ENCODE results near the gene MRPL46.

The MRPL46 gene

DNA sequence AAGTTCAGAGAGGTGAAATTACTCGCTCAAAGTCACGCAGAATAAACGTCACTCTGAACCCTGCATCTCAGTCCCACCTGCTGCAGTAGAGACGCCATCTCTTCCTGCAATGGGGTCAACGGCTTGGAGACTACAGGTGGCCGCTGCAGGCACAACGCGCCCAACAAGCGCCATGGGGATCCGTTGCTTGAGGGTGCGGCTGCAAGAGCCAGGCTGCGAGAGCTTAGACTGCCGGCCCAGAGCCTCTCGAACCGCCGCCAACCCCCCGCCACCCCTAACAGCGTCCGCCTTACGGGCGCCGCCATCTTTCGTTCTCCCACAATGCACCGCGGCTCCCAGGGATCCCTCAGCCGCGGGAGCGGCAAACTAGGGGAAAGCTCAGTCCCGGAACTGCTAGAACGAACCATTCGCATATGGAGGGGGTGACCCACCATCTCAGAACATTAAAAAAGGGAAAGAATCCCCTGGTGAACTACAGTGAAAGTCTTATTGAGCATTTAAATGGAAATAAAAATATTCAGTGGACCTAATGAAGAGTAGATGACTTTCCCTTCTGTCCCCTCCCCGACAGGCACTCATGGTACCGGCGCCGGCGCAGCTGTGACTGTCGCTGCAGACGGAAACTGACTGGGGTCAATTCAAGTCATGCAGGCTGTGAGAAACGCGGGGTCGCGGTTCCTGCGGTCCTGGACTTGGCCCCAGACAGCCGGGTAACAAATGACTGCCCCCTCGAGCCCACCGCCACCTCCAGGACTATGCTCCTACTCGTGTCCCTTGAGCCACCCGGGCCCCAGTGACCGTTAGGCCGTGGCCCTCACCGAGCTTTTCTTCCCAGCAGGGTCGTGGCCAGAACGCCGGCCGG lies at the start of gene MRPL46, which contains the start of gene MRPS11:
Gene MRPL46, minus strand, starts transcription at position 316 of the 862 bp plus-strand sequence. Its CDS starts 11 bp downstream, at position 305.
Gene MRPS11, plus strand, starts transcription at position 636 of the 862 bp plus-strand sequence. Its CDS starts 10 bp downstream, at position 646.
- Histone ChIP-seq H3K36me3 (replicated peaks; ENCODE audit: low read depth, low read length) (peaks cover 49% of the 10 kb centered on the region), H3K9me3 (ENCODE audit: insufficient read depth, low read length) (no peaks in the 10 kb centered on the region), H3K4me3 (ENCODE audit: low read length) (peak within 1 kb of the TSS; percentile 87), H3K4me1 (ENCODE audit: low read length) (peaks cover 50% of the 10 kb centered on the region), H2AFZ (ENCODE audit: low read depth, low read length) (peak within 1 kb of the TSS; percentile 61), H3K27ac (ENCODE audit: low read length) (peak within 1 kb of the TSS; percentile 73), H4K20me1 (ENCODE audit: insufficient read depth, low read length) (peaks cover 8% of the 10 kb centered on the region; the same call in 1 of the 2 replicates), H3K9ac (ENCODE audit: low read length) (peak within 1 kb of the TSS; percentile 95), H3K27me3 (ENCODE audit: low read depth, low read length) (no peaks in the 10 kb centered on the region), H3K79me2 (ENCODE audit: low read length) (peaks cover 67% of the 10 kb centered on the region), H3K4me2 (ENCODE audit: low read length) (peak within 1 kb of the TSS; percentile 91)
- TF ChIP-seq, protein P1, sequence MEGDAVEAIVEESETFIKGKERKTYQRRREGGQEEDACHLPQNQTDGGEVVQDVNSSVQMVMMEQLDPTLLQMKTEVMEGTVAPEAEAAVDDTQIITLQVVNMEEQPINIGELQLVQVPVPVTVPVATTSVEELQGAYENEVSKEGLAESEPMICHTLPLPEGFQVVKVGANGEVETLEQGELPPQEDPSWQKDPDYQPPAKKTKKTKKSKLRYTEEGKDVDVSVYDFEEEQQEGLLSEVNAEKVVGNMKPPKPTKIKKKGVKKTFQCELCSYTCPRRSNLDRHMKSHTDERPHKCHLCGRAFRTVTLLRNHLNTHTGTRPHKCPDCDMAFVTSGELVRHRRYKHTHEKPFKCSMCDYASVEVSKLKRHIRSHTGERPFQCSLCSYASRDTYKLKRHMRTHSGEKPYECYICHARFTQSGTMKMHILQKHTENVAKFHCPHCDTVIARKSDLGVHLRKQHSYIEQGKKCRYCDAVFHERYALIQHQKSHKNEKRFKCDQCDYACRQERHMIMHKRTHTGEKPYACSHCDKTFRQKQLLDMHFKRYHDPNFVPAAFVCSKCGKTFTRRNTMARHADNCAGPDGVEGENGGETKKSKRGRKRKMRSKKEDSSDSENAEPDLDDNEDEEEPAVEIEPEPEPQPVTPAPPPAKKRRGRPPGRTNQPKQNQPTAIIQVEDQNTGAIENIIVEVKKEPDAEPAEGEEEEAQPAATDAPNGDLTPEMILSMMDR (IDR thresholded peaks at IDR 0.05; ENCODE audit: low read depth, low read length) = no peak
- TF ChIP-seq EZH2phosphoT487 (IDR thresholded peaks at IDR 0.05; ENCODE audit: low read depth) = no peak

DNA sequence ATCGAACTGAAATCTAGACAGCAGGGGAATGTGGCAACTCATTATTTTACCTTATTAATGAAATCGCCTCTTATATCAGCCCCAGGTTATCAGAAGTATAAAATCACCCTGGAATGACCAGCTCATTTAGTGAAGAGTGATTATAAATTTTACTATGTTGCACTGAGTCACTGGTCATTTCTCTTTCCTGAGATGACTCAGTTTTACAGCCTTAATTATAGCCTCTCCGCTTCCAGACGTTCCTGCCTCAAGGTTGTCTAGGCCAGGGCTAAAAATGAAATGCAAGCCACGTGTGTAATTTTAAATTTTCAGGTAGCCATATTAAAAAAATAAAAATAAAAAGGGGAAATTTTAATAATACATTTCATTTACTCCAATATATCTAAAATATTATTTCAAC lies 46.0 kb upstream of the MRPL46 start:
- H3K9ac ChIP-seq (ENCODE audit: low read length) = no peak overlapping the region
- no peaks in the 10 kb centered on the region for H3K9me3 ChIP-seq (ENCODE audit: insufficient read depth, low read length)
- no peak overlapping the region for H3K4me2 ChIP-seq (ENCODE audit: low read length)
- no peaks in the 10 kb centered on the region for H3K79me2 ChIP-seq (ENCODE audit: low read length)
- no peak overlapping the region for H2AFZ ChIP-seq (ENCODE audit: low read depth, low read length)
- H4K20me1 ChIP-seq (ENCODE audit: insufficient read depth, low read length) = no peaks in the 10 kb centered on the region
- TF ChIP-seq, protein P1 (IDR thresholded peaks at IDR 0.05; ENCODE audit: low read depth, low read length) = no peak
- no peak for TF ChIP-seq EZH2phosphoT487 (IDR thresholded peaks at IDR 0.05; ENCODE audit: low read depth)
- no peak overlapping the region for H3K4me3 ChIP-seq (ENCODE audit: low read length)
- no peaks in the 10 kb centered on the region for H3K27me3 ChIP-seq (ENCODE audit: low read depth, low read length)
- H3K36me3 ChIP-seq (replicated peaks; ENCODE audit: low read depth, low read length) = peaks cover 2% of the 10 kb centered on the region
- no peak overlapping the region for H3K27ac ChIP-seq (ENCODE audit: low read length)
- peaks cover 15% of the 10 kb centered on the region for H3K4me1 ChIP-seq (ENCODE audit: low read length)

DNA sequence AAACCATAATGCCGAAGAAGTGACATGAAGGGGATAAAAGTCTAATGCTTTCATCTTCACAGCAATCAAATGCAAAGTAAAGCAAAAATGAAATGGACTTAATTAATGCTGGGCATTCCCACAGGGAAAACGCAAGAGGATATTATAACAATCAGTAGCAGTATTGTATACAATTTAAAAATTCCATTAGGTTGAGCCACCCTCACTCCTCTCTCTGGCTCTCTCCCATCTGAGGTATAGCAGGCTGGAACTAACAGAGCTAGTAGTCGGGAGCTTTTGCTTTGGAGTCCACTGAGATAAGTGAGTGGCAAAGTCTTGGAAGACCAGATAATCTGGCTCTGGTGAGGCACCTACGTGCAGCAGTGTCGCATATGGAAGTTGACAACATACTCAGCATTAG lies 45.4 kb upstream of the MRPL46 start:
- Histone ChIP-seq H3K36me3 (replicated peaks; ENCODE audit: low read depth, low read length) (peaks cover 2% of the 10 kb centered on the region), H3K27ac (ENCODE audit: low read length) (no peak overlapping the region), H4K20me1 (ENCODE audit: insufficient read depth, low read length) (no peaks in the 10 kb centered on the region), H3K4me2 (ENCODE audit: low read length) (no peak overlapping the region), H3K9me3 (ENCODE audit: insufficient read depth, low read length) (no peaks in the 10 kb centered on the region), H2AFZ (ENCODE audit: low read depth, low read length) (no peak overlapping the region), H3K4me1 (ENCODE audit: low read length) (peaks cover 16% of the 10 kb centered on the region), H3K79me2 (ENCODE audit: low read length) (no peaks in the 10 kb centered on the region), H3K9ac (ENCODE audit: low read length) (no peak overlapping the region), H3K4me3 (ENCODE audit: low read length) (no peak overlapping the region), H3K27me3 (ENCODE audit: low read depth, low read length) (no peaks in the 10 kb centered on the region)
- TF ChIP-seq, protein P1 (IDR thresholded peaks at IDR 0.05; ENCODE audit: low read depth, low read length) = no peak
- TF ChIP-seq EZH2phosphoT487 (IDR thresholded peaks at IDR 0.05; ENCODE audit: low read depth) = no peak

DNA sequence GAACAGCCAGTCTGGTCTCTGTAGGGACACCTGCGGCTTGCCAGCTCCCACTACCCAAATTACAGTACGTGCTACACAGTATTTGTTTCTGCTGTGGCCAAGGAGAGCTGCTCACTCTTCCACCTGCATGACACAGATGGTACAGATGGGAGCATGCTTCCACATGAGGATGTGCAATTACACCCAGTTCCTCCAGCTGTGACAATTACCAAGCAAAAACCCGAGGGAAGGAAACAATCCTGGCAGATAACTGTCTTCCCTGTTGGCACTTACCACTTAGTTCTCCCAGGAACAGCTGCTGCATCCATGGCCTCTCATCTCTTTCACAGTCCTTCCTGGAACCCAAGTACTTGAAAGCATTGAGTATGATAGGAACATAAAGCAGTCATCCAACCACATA lies 44.9 kb upstream of the MRPL46 start:
- Histone ChIP-seq H3K4me3 (ENCODE audit: low read length) (no peak overlapping the region), H3K27ac (ENCODE audit: low read length) (no peak overlapping the region), H3K79me2 (ENCODE audit: low read length) (no peaks in the 10 kb centered on the region), H4K20me1 (ENCODE audit: insufficient read depth, low read length) (no peaks in the 10 kb centered on the region), H3K9ac (ENCODE audit: low read length) (no peak overlapping the region), H3K4me2 (ENCODE audit: low read length) (no peak overlapping the region), H2AFZ (ENCODE audit: low read depth, low read length) (no peak overlapping the region), H3K9me3 (ENCODE audit: insufficient read depth, low read length) (no peaks in the 10 kb centered on the region), H3K27me3 (ENCODE audit: low read depth, low read length) (no peaks in the 10 kb centered on the region), H3K36me3 (replicated peaks; ENCODE audit: low read depth, low read length) (peaks cover 2% of the 10 kb centered on the region), H3K4me1 (ENCODE audit: low read length) (peaks cover 16% of the 10 kb centered on the region)
- no peak for TF ChIP-seq EZH2phosphoT487 (IDR thresholded peaks at IDR 0.05; ENCODE audit: low read depth)
- TF ChIP-seq, protein P1 (IDR thresholded peaks at IDR 0.05; ENCODE audit: low read depth, low read length) = no peak
